Glutamatergic neuron (in vitro differentiated cells): Measurements from ENCODE around the gene RAB3GAP1. TPM values are rescaled to one million over a fixed set of nuclear protein-coding genes. Genes with fewer than 3 reads are reported as not detected.
"Not testable (repeated sequence)": the region's sequence is repeated elsewhere in the genome, so short reads cannot be mapped to it uniquely, and the experiment has no call there.

Source experiments
- DNase-seq: peaks from one replicate; pipeline ENCODE4 v3.0.0; 2022
- H3K27ac Mint-ChIP-seq: one replicate; pipeline ENCODE4 v1.8.0; 2020; ENCODE audit warnings: mild to moderate bottlenecking, mixed read lengths, inconsistent platforms; ENCODE audit not compliant: unreplicated experiment
- H3K27me3 Mint-ChIP-seq: one replicate; pipeline ENCODE4 v1.8.0; 2020; ENCODE audit warnings: mild to moderate bottlenecking, moderate library complexity, mixed read lengths, inconsistent platforms; ENCODE audit not compliant: unreplicated experiment
- H3K36me3 Mint-ChIP-seq: one replicate; pipeline ENCODE4 v1.8.0; 2020; ENCODE audit warnings: mild to moderate bottlenecking, mixed read lengths, inconsistent platforms; ENCODE audit not compliant: unreplicated experiment
- H3K4me1 Mint-ChIP-seq: one replicate; pipeline ENCODE4 v1.8.0; 2020; ENCODE audit warnings: mild to moderate bottlenecking, low read depth, mixed read lengths, inconsistent platforms; ENCODE audit not compliant: unreplicated experiment
- H3K4me3 Mint-ChIP-seq: one replicate; pipeline ENCODE4 v1.8.0; 2020; ENCODE audit warnings: mild to moderate bottlenecking, mixed read lengths, inconsistent platforms; ENCODE audit not compliant: unreplicated experiment
- H3K9me3 Mint-ChIP-seq: one replicate; pipeline ENCODE4 v1.8.0; 2020; ENCODE audit warnings: mild to moderate bottlenecking, moderate library complexity, mixed read lengths, inconsistent platforms; ENCODE audit not compliant: unreplicated experiment
- CTCF ChIP-seq: fragments of 200-600 bp; sonication (generic); IDR thresholded peaks from one replicate; pipeline ENCODE4 v1.5.0; 2021; ENCODE audit not compliant: partially characterized antibody, unreplicated experiment
- total RNA-seq: library from RNA; stranded (reverse); fragmentation: NEBNext Ultra II Directional; extraction: Animal tissue kit (Norgen Biotek cat#: 25700); gene quantifications from one replicate; pipeline ENCODE4 v1.2.1, GENCODE V29; 2021; ENCODE audit not compliant: unreplicated experiment

RAB3GAP1 gene
- total RNA-seq, 1 donor from 2014 or later = 30.7 TPM

- Mint-ChIP-seq H3K9me3 (peaks cover 5% of the 10 kb centered on the region), H3K4me1 (no peaks in the 10 kb centered on the region), H3K4me3 (no peak overlapping the region), H3K27ac (no peak overlapping the region), H3K27me3 (peaks cover 2% of the 10 kb centered on the region), H3K36me3 (peaks cover 22% of the 10 kb centered on the region)
- DNase-seq = no peak
- TF ChIP-seq CTCF = no peak
Measured at GRCh38 chr2:135078417-135078816, 26.3 kb downstream of the RAB3GAP1 start.

GRCh38 chr2:135086222-135086621, 34.1 kb downstream of the RAB3GAP1 start:
- TF ChIP-seq CTCF = no peak
- DNase-seq = no peak
- H3K27me3 Mint-ChIP-seq = no peaks in the 10 kb centered on the region
- no peak overlapping the region for H3K4me3 Mint-ChIP-seq
- H3K36me3 Mint-ChIP-seq = peaks cover 6% of the 10 kb centered on the region
- no peak overlapping the region for H3K27ac Mint-ChIP-seq
- H3K4me1 Mint-ChIP-seq = no peaks in the 10 kb centered on the region
- no peaks in the 10 kb centered on the region for H3K9me3 Mint-ChIP-seq

GRCh38 chr2:135089597-135089996, 37.5 kb downstream of the RAB3GAP1 start:
- H3K4me3 Mint-ChIP-seq, H3K27ac Mint-ChIP-seq, H3K9me3 Mint-ChIP-seq, H3K4me1 Mint-ChIP-seq, H3K36me3 Mint-ChIP-seq, H3K27me3 Mint-ChIP-seq, DNase-seq: not testable (repeated sequence)

- DNase-seq = no peak
- no peaks in the 10 kb centered on the region for H3K4me1 Mint-ChIP-seq
- TF ChIP-seq CTCF = no peak
- H3K9me3 Mint-ChIP-seq = no peaks in the 10 kb centered on the region
- H3K27me3 Mint-ChIP-seq = no peaks in the 10 kb centered on the region
- H3K27ac Mint-ChIP-seq = no peak overlapping the region
- H3K36me3 Mint-ChIP-seq = peaks cover 6% of the 10 kb centered on the region
- H3K4me3 Mint-ChIP-seq = no peak overlapping the region
Measured at GRCh38 chr2:135091681-135092080, 39.6 kb downstream of the RAB3GAP1 start.

- no peaks in the 10 kb centered on the region for H3K27me3 Mint-ChIP-seq
- no peak overlapping the region for H3K27ac Mint-ChIP-seq
- no peak overlapping the region for H3K4me3 Mint-ChIP-seq
- TF ChIP-seq CTCF = no peak
- peaks cover 6% of the 10 kb centered on the region for H3K36me3 Mint-ChIP-seq
- DNase-seq = no peak
- H3K9me3 Mint-ChIP-seq = peaks cover 2% of the 10 kb centered on the region
- H3K4me1 Mint-ChIP-seq = no peaks in the 10 kb centered on the region
Measured at GRCh38 chr2:135093193-135093592, 41.1 kb downstream of the RAB3GAP1 start.

GRCh38 chr2:135093670-135094330, 41.7 kb downstream of the RAB3GAP1 start:
- no peaks in the 10 kb centered on the region for H3K4me1 Mint-ChIP-seq
- no peak for TF ChIP-seq CTCF

More at GRCh38 chr2:135093670-135094330, 41.7 kb downstream of the RAB3GAP1 start:
- H3K27ac Mint-ChIP-seq = no peak overlapping the region
- peaks cover 2% of the 10 kb centered on the region for H3K9me3 Mint-ChIP-seq
- no peak overlapping the region for H3K4me3 Mint-ChIP-seq
- peaks cover 6% of the 10 kb centered on the region for H3K36me3 Mint-ChIP-seq
- no peak for DNase-seq
- no peaks in the 10 kb centered on the region for H3K27me3 Mint-ChIP-seq
